Ectodermal cell (in vitro differentiated cells): ENCODE results near the gene SPRTN.

ENCODE experiments used
- H3K27ac ChIP-seq: 2 replicates; pipeline ENCODE4 v1.7.0; 2013; ENCODE audit warnings: mild to moderate bottlenecking, low read depth, low read length; ENCODE audit not compliant: insufficient read depth, poor library complexity, severe bottlenecking
- H3K27me3 ChIP-seq: 2 replicates; pipeline ENCODE4 v1.7.0; 2013; ENCODE audit warnings: mild to moderate bottlenecking, low read length; ENCODE audit not compliant: insufficient read depth, control insufficient read depth, poor library complexity, severe bottlenecking
- H3K36me3 ChIP-seq: one replicate; pipeline ENCODE4 v1.7.0; 2013; ENCODE audit warnings: low read length; ENCODE audit not compliant: control insufficient read depth, insufficient read depth
- H3K4me1 ChIP-seq: one replicate; pipeline ENCODE4 v1.7.0; 2013; ENCODE audit warnings: low read length; ENCODE audit not compliant: control insufficient read depth, insufficient read depth
- H3K4me3 ChIP-seq: 2 replicates; pipeline ENCODE4 v1.7.0; 2013; ENCODE audit warnings: low read depth, low read length, control low read depth; ENCODE audit not compliant: insufficient read depth
- H3K9me3 ChIP-seq: 2 replicates; pipeline ENCODE4 v1.7.0; 2013; ENCODE audit warnings: mild to moderate bottlenecking, low read length, moderate library complexity; ENCODE audit not compliant: control insufficient read depth
- WGBS, 2 experiments: methylation state at CpG; one replicate each; pipeline ENCODE4 v1.1.7; 2013; ENCODE audit warnings: missing lambda C conversion rate in 2 of 2; 5-methylcytosine and 5-hydroxymethylcytosine counted together

SPRTN gene

GRCh38 chr1:231354330-231355020 is 16.4 kb downstream of the SPRTN start:
- H3K9me3 ChIP-seq, result no peaks in the 10 kb centered on the region
- H3K27ac ChIP-seq, result no peak overlapping the region
- no peak overlapping the region for H3K4me3 ChIP-seq
- H3K27me3 ChIP-seq, result no peaks in the 10 kb centered on the region
- no peaks in the 10 kb centered on the region for H3K4me1 ChIP-seq
- 95 to 96% methylated on average over 2 to 3 of the region's 5 CpGs for WGBS, 2 experiments
- H3K36me3 ChIP-seq, result peaks cover 9% of the 10 kb centered on the region

DNA sequence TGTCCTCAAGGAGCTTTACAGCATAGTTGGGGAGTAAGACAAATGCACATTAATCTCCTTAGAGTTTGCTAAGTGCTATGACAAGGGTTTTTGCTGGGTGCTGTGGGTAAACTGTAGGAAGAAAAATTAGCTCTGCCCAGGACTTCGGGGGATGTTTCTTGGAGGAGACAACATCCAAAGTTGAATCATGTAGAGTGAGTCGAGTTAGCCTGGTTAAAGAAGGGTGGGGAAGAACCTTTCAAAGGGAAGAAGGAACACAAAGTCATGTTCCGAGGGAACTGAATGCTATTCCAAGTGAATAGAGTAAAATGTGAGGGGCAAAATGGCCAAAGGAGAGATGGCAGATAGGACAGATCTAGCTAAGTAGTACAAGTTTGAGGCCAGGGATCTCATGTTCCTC is 17.1 kb downstream of the SPRTN start:
- Histone ChIP-seq H3K36me3 (peaks cover 4% of the 10 kb centered on the region), H3K9me3 (no peaks in the 10 kb centered on the region), H3K27me3 (no peaks in the 10 kb centered on the region), H3K4me3 (no peak overlapping the region), H3K4me1 (no peaks in the 10 kb centered on the region), H3K27ac (no peak overlapping the region)
- WGBS, 2 experiments, result 90 to 91% methylated on average over 3 of the region's 3 CpGs

DNA sequence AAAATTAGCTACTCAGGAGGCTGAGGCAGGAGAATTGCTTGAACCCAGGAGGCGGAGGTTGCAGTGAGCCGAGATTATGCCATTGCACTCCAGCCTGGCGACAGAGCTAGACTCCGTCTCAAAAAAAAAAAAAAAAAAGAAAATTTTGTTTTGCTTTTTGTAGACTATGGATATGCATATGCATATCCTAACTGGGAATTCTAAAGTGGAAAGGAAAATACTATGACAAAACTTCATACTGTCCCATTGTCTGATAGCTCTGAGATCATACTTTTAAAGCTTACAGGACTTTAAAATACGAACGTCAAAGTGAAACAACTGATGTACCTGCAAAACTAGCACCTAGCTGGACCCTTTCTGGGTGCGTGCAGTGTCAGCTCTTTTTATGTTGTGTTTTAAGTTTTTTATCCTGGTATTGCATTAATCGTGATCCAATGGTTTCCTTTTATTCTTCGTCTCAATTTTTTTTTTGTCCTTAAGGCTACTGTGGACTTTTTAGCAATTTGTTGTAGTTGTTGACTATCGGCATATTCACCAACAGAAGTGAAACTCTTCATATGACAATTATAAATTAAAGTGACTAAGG is 19.2 kb downstream of the SPRTN start:
- Histone ChIP-seq H3K4me3 (no peak overlapping the region), H3K4me1 (no peaks in the 10 kb centered on the region), H3K27me3 (no peaks in the 10 kb centered on the region), H3K9me3 (no peaks in the 10 kb centered on the region), H3K36me3 (no peaks in the 10 kb centered on the region), H3K27ac (no peak overlapping the region)
- WGBS, 2 experiments, result 90 to 92% methylated on average over 8 to 9 of the region's 10 CpGs

DNA sequence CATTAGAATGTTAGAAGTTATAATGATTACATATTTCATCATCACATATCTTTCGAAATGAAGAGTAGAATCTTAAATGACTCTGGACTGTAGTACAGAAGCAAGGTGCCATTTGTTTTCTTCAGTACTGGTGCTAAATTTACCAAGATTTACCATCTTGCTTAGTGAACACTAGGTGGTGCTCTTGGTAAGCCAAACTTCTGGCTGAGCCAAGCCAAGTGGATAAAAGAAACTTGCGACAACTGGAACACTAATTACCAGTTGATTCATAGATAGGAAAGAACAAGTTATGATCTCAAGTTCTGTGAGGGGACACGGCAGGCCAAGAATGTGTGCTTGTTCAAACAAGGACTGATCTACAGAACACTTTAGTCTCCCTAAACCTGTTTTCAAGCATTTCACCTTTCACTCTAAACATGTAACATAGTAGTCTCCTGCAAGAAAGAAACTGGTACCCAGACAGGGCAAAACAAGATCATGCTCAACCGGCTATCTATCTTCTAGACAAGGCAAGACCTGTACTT is 19.8 kb downstream of the SPRTN start:
- H3K27ac ChIP-seq, result no peak overlapping the region
- WGBS, 2 experiments, result 46% methylated on average over 4 of the region's 4 CpGs

DNA sequence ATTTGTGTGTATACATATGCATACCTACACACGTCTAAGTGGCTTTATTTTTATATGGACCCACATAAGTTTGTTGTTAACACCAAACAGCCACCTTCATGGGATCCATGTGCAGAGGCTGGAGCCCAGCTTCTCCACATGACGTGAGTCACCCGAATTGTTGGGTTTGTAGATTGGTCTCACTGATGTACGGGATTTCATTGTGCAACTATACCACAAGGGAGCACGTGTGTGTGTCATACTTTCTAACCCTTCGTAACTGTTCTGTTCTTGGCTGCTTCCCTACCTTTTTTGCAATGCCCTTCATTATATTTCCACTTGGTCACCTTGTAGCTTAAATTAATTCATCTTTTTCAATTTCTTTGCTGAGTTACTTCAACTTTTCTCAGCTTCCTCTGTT is 21.0 kb downstream of the SPRTN start:
- H3K4me1 ChIP-seq, result no peaks in the 10 kb centered on the region
- H3K9me3 ChIP-seq, result no peaks in the 10 kb centered on the region
- no peaks in the 10 kb centered on the region for H3K36me3 ChIP-seq
- no peaks in the 10 kb centered on the region for H3K27me3 ChIP-seq
- 94 to 95% methylated on average over 5 to 6 of the region's 6 CpGs for WGBS, 2 experiments
- no peak overlapping the region for H3K4me3 ChIP-seq
- H3K27ac ChIP-seq, result no peak overlapping the region

More for the DNA sequence above, 19.8 kb downstream of the SPRTN start:
- Histone ChIP-seq H3K36me3 (no peaks in the 10 kb centered on the region), H3K27me3 (no peaks in the 10 kb centered on the region), H3K9me3 (no peaks in the 10 kb centered on the region), H3K4me3 (no peak overlapping the region), H3K4me1 (no peaks in the 10 kb centered on the region)

DNA sequence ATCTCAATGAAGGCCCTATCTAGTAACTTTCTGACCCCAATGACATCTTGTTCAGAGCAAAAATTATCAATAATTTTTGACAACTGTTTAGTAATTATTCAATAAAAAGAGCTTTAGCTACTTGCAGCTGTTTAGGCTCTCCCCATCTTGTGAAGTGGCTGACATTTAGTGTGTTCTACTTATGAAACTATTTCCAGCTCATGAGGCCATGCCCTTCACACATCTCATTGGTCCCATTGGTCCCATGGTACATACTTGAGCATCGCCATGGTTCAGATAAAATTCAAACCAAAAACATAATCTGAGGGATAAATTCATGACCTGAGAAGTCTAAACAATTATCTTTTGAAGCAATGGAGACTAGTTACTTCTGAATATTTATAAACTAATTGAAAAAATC is 24.2 kb downstream of the SPRTN start:
- Histone ChIP-seq H3K27ac (no peak overlapping the region), H3K4me3 (no peak overlapping the region), H3K9me3 (no peaks in the 10 kb centered on the region), H3K27me3 (no peaks in the 10 kb centered on the region), H3K4me1 (no peaks in the 10 kb centered on the region), H3K36me3 (no peaks in the 10 kb centered on the region)
- WGBS, 2 experiments, result 94 to 100% methylated on average over 1 of the region's 1 CpG

DNA sequence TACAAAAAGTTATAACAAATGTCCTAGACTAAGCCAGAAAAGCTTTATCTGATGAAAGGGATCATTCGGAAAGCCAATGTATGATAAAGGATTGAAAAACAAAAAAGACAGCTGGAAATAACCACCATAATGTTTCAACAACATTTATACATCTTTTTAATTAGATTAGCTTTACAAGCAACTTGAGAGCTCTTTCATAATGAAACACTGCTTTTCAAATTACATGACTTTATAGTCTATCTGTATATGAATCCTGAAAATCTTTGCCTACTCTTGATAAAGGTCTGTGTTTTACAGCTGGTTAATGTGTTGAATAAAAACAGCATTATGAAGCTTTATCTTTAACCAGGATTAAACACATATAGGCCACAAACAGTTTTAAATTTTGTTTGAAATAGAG is 25.5 kb downstream of the SPRTN start:
- H3K36me3 ChIP-seq, result no peaks in the 10 kb centered on the region
- no peaks in the 10 kb centered on the region for H3K9me3 ChIP-seq
- no peaks in the 10 kb centered on the region for H3K4me1 ChIP-seq
- no peak overlapping the region for H3K27ac ChIP-seq
- no peak overlapping the region for H3K4me3 ChIP-seq
- H3K27me3 ChIP-seq, result no peaks in the 10 kb centered on the region
- 90 to 100% methylated on average over 1 of the region's 1 CpG for WGBS, 2 experiments

DNA sequence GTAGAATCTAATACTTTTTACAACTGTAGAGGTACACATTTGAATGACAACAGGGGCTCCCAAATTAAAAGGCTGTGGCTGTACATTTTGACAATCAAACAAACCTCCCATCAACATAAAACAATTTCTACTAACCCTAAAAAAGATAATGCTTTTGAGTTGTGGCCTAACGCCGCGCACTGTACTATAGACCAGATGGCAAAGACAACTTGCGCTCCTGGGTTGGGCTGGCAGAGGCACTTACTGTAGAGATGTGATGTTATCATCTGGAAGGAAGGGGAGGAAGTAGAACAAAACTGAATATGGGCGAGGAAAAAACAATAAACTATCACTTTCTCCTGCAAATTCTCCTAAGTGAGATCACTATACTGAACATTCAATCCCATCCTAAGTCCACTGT is 26.1 kb downstream of the SPRTN start:
- H3K27ac ChIP-seq, result no peak overlapping the region
- 93 to 100% methylated on average over 5 of the region's 5 CpGs for WGBS, 2 experiments
- no peak overlapping the region for H3K4me3 ChIP-seq
- no peaks in the 10 kb centered on the region for H3K27me3 ChIP-seq
- no peaks in the 10 kb centered on the region for H3K9me3 ChIP-seq
- no peaks in the 10 kb centered on the region for H3K36me3 ChIP-seq
- peaks cover 3% of the 10 kb centered on the region for H3K4me1 ChIP-seq

DNA sequence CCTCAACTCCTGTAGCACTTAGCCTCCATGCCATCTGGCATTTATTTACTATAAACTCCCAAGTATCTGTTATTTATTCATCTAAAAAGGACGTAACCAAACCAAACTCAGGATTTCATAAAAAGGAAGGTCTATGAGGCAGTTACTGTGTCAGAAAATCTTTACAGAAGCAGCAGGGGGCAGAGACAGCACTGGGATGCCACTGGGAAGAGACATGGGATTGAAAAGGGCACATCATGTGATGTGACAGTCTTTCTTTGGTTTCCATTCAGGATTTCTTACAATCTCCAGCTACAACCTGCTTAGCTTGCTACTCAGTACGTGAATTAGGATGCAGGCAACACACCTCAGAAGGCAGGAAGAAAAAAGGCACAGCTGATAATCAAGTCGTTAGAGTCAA is 31.2 kb downstream of the SPRTN start:
- WGBS, 2 experiments, result 62 to 65% methylated on average over 3 of the region's 3 CpGs
- Histone ChIP-seq H3K27me3 (no peaks in the 10 kb centered on the region), H3K27ac (no peak overlapping the region), H3K4me3 (no peak overlapping the region), H3K36me3 (no peaks in the 10 kb centered on the region), H3K4me1 (peaks cover 8% of the 10 kb centered on the region), H3K9me3 (no peaks in the 10 kb centered on the region)

DNA sequence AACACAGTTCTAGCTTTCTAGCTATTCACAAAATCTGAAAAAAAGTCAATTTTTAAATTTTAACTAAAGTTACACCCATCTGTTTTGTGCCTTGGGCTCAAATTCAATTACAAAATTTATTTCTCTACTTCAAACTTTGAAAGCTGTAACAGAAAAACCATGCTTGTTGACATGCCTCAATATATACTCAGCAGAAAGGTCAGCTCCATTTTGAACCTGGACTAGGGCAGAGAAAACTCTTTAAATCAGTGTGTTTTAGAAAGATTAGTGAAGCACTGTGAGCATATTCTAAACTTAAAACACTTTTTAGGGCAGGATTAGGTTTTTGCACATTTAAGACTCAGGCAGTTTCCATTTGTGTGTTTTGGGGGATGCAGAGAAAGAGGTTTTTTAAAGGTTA is 34.4 kb downstream of the SPRTN start:
- no peaks in the 10 kb centered on the region for H3K36me3 ChIP-seq
- H3K4me3 ChIP-seq, result no peak overlapping the region
- peaks cover 8% of the 10 kb centered on the region for H3K4me1 ChIP-seq

More for the DNA sequence above, 34.4 kb downstream of the SPRTN start:
- Histone ChIP-seq H3K9me3 (no peaks in the 10 kb centered on the region), H3K27ac (no peak overlapping the region), H3K27me3 (no peaks in the 10 kb centered on the region)
